ENCODE results near the gene DCAF17. TPM values are rescaled to one million over a fixed set of nuclear protein-coding genes. Genes with fewer than 3 reads are reported as not detected.

DCAF17 gene
- total RNA-seq, 2 donors from 2014 or later: 15.5 to 19.1 TPM

DNA sequence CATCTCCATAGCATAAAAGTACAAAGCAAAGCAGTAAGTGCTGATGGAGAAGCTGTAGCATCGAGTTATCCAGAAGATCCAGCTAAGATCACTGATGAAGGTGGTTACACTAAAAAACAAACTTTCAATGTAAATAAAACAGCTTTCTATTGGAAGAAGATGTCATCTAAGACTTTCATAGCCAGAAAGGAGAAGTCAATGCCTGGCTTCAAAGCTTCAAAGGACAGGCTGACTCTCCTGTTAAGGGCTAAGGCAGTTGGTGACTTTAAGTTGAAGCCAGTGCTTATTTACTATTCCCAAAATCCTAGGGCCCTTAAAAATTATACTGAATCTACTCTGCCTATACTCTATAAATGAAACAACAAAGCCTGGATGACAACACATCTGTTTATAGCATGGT is 44.2 kb upstream of the DCAF17 start:
- no peak for DNase-seq (ENCODE audit: low spot score)
- Histone ChIP-seq H3K27me3 (replicated peaks; ENCODE audit: insufficient read depth) (no peaks in the 10 kb centered on the region), H3K4me1 (replicated peaks) (no peaks in the 10 kb centered on the region), H3K9me3 (no peaks in the 10 kb centered on the region), H3K27ac (no peak overlapping the region), H3K4me3 (no peak overlapping the region), H3K36me3 (no peaks in the 10 kb centered on the region)
- WGBS: 94% methylated on average over 1 of the region's 1 CpG
- TF ChIP-seq, protein P1, sequence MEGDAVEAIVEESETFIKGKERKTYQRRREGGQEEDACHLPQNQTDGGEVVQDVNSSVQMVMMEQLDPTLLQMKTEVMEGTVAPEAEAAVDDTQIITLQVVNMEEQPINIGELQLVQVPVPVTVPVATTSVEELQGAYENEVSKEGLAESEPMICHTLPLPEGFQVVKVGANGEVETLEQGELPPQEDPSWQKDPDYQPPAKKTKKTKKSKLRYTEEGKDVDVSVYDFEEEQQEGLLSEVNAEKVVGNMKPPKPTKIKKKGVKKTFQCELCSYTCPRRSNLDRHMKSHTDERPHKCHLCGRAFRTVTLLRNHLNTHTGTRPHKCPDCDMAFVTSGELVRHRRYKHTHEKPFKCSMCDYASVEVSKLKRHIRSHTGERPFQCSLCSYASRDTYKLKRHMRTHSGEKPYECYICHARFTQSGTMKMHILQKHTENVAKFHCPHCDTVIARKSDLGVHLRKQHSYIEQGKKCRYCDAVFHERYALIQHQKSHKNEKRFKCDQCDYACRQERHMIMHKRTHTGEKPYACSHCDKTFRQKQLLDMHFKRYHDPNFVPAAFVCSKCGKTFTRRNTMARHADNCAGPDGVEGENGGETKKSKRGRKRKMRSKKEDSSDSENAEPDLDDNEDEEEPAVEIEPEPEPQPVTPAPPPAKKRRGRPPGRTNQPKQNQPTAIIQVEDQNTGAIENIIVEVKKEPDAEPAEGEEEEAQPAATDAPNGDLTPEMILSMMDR (IDR thresholded peaks at IDR 0.05): no peak
- TF ChIP-seq POLR2AphosphoS5 (IDR thresholded peaks at IDR 0.05) (no peak), POLR2A (IDR thresholded peaks at IDR 0.05) (no peak)
- intact Hi-C loops (cut with DNase I): no loop called here

DNA sequence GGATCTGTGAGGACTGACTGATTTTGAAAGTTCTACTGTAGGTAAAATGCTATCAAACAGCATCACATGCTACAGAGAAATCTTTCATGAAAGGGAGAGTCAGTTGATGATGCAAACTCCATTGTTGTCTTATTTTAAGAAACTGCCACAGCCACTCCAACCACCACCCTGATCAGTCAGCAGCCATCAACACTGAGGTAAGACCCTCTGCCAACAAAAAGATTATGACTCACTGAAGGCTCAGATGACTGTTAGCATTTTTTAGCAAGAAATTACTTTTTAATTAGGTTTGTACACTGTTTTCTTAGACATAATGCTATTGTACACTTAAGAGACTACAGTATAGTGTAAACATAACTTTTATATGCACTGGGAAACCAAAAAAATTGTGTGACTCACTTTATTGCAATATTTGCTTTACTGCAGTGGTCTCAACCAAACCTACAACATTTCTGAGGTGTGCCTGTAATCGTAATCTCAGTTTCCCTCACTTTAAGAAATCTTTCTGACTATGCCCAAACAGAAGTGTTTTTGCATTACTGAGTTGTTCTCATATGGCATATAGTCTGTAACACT is 43.0 kb upstream of the DCAF17 start:
- H3K9me3 ChIP-seq: no peaks in the 10 kb centered on the region
- no peak overlapping the region for H3K27ac ChIP-seq
- intact Hi-C loops (cut with DNase I): no loop called here

DNA sequence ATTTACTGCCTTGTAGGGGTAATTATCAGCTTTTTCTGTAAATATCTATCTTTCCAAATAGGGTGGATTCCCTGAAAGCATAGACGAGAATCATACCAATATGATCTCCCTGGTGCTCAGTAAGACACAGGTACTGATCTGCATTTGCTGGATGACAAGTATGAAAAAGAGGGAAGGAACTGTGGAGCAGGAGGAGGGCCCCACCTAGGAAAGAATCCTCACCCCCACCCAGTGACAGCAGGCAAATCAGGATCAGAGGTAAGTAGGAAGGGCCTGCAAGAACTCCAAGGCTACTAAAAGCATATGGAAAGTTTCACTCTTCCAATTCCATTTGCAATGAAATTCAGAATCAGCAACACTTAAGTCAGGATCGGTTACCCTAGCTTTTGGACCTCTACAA is 42.5 kb upstream of the DCAF17 start:
- TF ChIP-seq POLR2AphosphoS5 (IDR thresholded peaks at IDR 0.05): no peak
- TF ChIP-seq, protein P1 (IDR thresholded peaks at IDR 0.05): no peak
- no peak for TF ChIP-seq POLR2A (IDR thresholded peaks at IDR 0.05)
- intact Hi-C loops (cut with DNase I): no loop called here

More for the DNA sequence above, 43.0 kb upstream of the DCAF17 start:
- TF ChIP-seq POLR2AphosphoS5 (IDR thresholded peaks at IDR 0.05): no peak
- no peak for TF ChIP-seq POLR2A (IDR thresholded peaks at IDR 0.05)
- TF ChIP-seq, protein P1 (IDR thresholded peaks at IDR 0.05): no peak
- Histone ChIP-seq H3K27me3 (replicated peaks; ENCODE audit: insufficient read depth) (no peaks in the 10 kb centered on the region), H3K4me1 (replicated peaks) (no peaks in the 10 kb centered on the region), H3K4me3 (no peak overlapping the region), H3K36me3 (no peaks in the 10 kb centered on the region)
- DNase-seq (ENCODE audit: low spot score): no peak
- WGBS: 67% methylated on average over 1 of the region's 1 CpG

DNA sequence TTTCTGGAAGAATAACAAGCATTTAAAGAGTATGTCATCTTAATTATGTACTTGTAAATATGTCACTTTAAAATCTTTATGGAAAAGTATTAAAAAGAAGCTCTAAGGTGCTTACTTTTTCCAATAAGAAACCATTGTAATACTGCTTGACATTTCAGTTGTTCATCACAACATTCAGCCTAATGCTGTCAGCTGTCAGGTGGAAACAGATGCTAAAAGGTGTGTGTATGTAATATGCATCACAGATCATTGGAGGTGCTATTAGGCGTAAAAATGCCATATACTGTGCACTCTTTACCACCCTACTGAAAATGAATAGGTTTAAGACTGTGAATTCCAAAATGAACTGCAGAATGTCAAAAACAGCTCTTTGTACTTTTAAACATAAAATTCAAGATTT is 40.5 kb upstream of the DCAF17 start:
- Histone ChIP-seq H3K36me3 (no peaks in the 10 kb centered on the region), H3K4me3 (no peak overlapping the region), H3K4me1 (replicated peaks) (no peaks in the 10 kb centered on the region), H3K9me3 (no peaks in the 10 kb centered on the region), H3K27ac (no peak overlapping the region), H3K27me3 (replicated peaks; ENCODE audit: insufficient read depth) (no peaks in the 10 kb centered on the region)
- TF ChIP-seq POLR2AphosphoS5 (IDR thresholded peaks at IDR 0.05) (no peak), POLR2A (IDR thresholded peaks at IDR 0.05) (no peak)
- TF ChIP-seq, protein P1 (IDR thresholded peaks at IDR 0.05): no peak
- 94% methylated on average over 1 of the region's 1 CpG for WGBS
- intact Hi-C loops (cut with DNase I): no loop called here
- no peak for DNase-seq (ENCODE audit: low spot score)

More for the DNA sequence above, 42.5 kb upstream of the DCAF17 start:
- Histone ChIP-seq H3K4me1 (replicated peaks) (no peaks in the 10 kb centered on the region), H3K4me3 (no peak overlapping the region), H3K27ac (no peak overlapping the region), H3K9me3 (no peaks in the 10 kb centered on the region), H3K27me3 (replicated peaks; ENCODE audit: insufficient read depth) (no peaks in the 10 kb centered on the region), H3K36me3 (no peaks in the 10 kb centered on the region)
- WGBS: 76% methylated on average over 2 of the region's 2 CpGs
- no peak for DNase-seq (ENCODE audit: low spot score)

DNA sequence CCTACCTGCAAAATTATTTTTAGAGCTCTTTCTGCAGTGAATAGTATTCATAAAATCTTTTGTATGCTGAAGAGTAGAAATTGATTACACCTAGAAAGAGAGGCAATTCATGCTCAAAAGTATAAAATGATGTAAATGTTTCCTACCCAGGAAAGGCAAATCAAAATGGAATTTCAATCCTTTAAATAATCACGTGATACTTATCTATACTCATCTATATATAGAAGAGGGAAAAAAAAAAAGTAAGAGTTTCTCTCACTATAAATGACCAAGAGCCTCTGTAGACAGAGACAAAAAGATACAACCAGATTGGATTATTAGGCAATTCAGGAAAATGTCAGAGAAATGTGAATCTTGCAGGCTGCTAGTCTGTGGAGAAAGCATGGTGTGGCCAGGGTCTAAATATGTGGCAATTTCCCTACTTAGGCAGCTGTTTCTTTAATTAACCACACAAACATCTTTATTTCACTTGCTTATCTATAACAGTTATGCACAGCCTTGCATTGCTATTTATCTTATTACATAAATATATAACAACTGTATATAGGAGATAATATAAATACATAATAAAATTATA is 39.8 kb upstream of the DCAF17 start:
- H3K27ac ChIP-seq: no peak overlapping the region
- no peaks in the 10 kb centered on the region for H3K9me3 ChIP-seq
- H3K36me3 ChIP-seq: no peaks in the 10 kb centered on the region
- intact Hi-C loops (cut with DNase I): no loop called here
- WGBS: 35% methylated on average over 1 of the region's 1 CpG
- DNase-seq (ENCODE audit: low spot score): no peak
- TF ChIP-seq, protein P1 (IDR thresholded peaks at IDR 0.05): no peak
- TF ChIP-seq POLR2A (IDR thresholded peaks at IDR 0.05) (no peak), POLR2AphosphoS5 (IDR thresholded peaks at IDR 0.05) (no peak)
- H3K27me3 ChIP-seq (replicated peaks; ENCODE audit: insufficient read depth): no peaks in the 10 kb centered on the region
- no peak overlapping the region for H3K4me3 ChIP-seq
- H3K4me1 ChIP-seq (replicated peaks): no peaks in the 10 kb centered on the region

All from prostate gland (tissue), 2 donors.